Measurements from ENCODE around the gene AFF1.

Gene AFF1

DNA sequence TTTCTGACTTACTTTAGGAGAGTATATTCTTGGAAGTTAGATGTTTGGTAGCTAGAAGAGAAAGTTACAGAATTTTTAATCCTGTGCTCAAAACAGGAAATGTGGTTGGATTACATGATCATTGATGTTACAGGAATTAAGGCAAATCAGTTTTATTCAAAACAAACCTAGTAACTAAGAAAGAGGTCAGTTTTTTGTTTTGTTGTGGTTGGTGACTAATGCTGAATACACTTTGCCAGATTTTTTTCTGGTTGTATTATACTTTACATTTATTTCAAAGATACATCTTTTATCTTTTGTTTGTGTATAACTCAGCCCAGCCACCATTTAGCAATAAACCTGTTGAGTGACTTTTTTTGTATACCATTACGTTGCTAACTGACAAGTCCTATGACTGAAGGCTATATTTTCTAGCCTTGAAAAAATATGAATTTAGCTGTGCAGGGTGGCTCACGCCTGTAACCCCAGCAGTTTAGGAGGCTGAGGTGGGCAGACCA is 168.9 kb downstream of the AFF1 start:
- TF ChIP-seq, protein P1, sequence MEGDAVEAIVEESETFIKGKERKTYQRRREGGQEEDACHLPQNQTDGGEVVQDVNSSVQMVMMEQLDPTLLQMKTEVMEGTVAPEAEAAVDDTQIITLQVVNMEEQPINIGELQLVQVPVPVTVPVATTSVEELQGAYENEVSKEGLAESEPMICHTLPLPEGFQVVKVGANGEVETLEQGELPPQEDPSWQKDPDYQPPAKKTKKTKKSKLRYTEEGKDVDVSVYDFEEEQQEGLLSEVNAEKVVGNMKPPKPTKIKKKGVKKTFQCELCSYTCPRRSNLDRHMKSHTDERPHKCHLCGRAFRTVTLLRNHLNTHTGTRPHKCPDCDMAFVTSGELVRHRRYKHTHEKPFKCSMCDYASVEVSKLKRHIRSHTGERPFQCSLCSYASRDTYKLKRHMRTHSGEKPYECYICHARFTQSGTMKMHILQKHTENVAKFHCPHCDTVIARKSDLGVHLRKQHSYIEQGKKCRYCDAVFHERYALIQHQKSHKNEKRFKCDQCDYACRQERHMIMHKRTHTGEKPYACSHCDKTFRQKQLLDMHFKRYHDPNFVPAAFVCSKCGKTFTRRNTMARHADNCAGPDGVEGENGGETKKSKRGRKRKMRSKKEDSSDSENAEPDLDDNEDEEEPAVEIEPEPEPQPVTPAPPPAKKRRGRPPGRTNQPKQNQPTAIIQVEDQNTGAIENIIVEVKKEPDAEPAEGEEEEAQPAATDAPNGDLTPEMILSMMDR (IDR thresholded peaks at IDR 0.05; ENCODE audit: borderline replicate concordance, control extremely low read depth, extremely low read depth, insufficient read depth, missing control alignments) = no peak
- DNase-seq (ENCODE audit: low spot score) = no peak
- in situ Hi-C loops (cut with MboI; ENCODE audit: low sequenced_read_pairs, unreplicated experiment) = no loop called here

DNA sequence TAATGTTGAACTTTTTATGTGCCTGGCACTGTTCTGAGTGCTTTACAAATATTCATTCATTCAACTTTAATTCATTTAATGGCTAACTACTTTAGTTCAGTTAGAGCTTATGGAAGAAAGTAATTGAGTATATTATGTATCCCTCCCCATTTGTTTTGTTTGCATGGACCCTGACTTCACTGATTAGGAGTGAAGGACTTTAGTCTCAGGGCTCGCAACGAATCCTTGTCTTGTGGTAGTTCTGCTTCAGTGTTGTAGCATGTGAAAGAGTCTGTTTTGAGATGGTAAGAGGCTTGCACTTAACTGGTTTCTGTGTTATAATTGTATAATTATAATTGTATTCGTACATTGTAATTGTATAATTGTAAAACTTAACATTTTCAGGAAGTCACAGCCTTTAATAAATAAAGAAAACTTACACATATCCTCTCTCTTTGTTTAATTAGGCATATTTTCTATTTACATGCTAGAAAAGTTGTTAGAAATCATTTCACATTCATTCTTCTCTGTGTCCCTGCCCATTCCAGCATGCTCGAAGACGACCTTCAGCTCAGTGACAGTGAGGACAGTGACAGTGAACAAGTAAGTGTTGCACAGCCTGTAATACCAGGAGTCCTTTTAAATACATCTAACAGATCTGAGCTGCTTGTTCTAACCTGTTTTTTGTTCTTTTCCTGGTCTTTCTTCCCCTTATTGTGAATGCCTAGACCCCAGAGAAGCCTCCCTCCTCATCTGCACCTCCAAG is 170.5 kb downstream of the AFF1 start:
- in situ Hi-C loops (cut with MboI; ENCODE audit: low sequenced_read_pairs, unreplicated experiment) = no loop called here
- DNase-seq (ENCODE audit: low spot score) = no peak
- TF ChIP-seq, protein P1 (IDR thresholded peaks at IDR 0.05; ENCODE audit: borderline replicate concordance, control extremely low read depth, extremely low read depth, insufficient read depth, missing control alignments) = no peak

DNA sequence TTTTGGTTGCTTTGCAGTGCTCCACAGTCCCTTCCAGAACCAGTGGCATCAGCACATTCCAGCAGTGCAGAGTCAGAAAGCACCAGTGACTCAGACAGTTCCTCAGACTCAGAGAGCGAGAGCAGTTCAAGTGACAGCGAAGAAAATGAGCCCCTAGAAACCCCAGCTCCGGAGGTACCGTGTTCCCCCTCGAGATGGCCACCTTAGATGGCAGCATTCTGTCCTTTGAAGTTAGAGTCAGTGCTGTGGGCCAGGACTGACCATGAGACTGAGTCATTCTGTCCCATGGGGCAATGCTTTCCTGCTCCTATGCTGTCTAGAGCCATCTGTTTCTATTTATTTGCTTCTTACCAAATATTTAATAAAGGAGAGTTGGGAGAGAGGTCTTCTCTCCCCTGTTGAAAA is 173.3 kb downstream of the AFF1 start:
- in situ Hi-C loops (cut with MboI; ENCODE audit: low sequenced_read_pairs, unreplicated experiment) = no loop called here
- DNase-seq (ENCODE audit: low spot score) = no peak
- TF ChIP-seq, protein P1 (IDR thresholded peaks at IDR 0.05; ENCODE audit: borderline replicate concordance, control extremely low read depth, extremely low read depth, insufficient read depth, missing control alignments) = no peak

DNA sequence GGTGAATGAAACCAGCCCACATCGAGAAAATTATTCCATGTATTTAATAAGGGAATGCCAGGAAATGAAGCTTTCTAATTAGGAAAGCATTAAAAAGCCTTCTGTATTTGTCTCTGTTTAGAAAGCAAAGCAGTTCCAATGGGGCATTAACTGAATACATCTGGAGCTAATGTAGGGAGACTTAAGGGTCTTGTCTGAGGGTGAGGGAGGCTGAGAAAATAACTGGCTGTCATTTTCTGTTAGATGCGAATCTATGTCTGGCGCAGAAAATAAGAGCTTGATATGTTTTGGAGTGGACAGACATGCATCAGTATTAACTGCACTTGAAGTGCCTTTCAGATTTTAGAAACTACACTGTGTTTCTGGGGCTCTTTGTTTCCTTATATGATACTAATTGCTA is 174.3 kb downstream of the AFF1 start:
- in situ Hi-C loops (cut with MboI; ENCODE audit: low sequenced_read_pairs, unreplicated experiment) = no loop called here
- TF ChIP-seq, protein P1 (IDR thresholded peaks at IDR 0.05; ENCODE audit: borderline replicate concordance, control extremely low read depth, extremely low read depth, insufficient read depth, missing control alignments) = no peak
- no peak for DNase-seq (ENCODE audit: low spot score)

GRCh38 chr4:87109945-87110344 is 175.1 kb downstream of the AFF1 start:
- in situ Hi-C loops (cut with MboI; ENCODE audit: low sequenced_read_pairs, unreplicated experiment) = no loop called here
- no peak for DNase-seq (ENCODE audit: low spot score)
- TF ChIP-seq, protein P1 (IDR thresholded peaks at IDR 0.05; ENCODE audit: borderline replicate concordance, control extremely low read depth, extremely low read depth, insufficient read depth, missing control alignments) = no peak

DNA sequence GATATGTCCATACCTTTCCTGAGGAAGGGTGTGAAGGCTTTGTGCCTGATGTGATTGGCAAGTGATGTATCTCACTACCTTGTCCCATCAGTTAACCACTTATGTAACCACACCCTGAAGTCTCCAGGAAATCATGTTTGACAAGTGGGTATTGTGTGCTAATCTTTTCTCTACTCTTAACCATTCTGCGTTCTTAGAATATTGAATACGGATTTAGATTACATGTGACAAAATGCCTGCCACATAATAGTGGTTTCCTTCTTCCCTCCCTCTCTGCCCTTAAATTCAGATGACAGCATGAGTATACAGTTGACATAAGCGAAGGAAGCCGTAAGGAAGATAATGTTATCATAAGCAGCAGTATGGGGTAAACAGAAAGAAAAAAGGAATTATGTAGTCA is 177.3 kb downstream of the AFF1 start:
- in situ Hi-C loops (cut with MboI; ENCODE audit: low sequenced_read_pairs, unreplicated experiment) = no loop called here
- TF ChIP-seq, protein P1 (IDR thresholded peaks at IDR 0.05; ENCODE audit: borderline replicate concordance, control extremely low read depth, extremely low read depth, insufficient read depth, missing control alignments) = no peak
- no peak for DNase-seq (ENCODE audit: low spot score)
